NCI-H1694 (cell line): ENCODE results near the gene RPL27.
A peak's percentile ranks its signal among the peaks of the same experiment; 100 is the strongest.

ENCODE experiments used
- DNase-seq: peaks from one replicate; lab custom pipeline; 2025; lab: John Stamatoyannopoulos, UW

RPL27 gene

GRCh38 chr17:43020789-43021740 is 22.8 kb downstream of the RPL27 start:
- no peak for DNase-seq

GRCh38 chr17:43021741-43022512 is 23.7 kb downstream of the RPL27 start, which contains the start of gene VAT1:
TSS of gene VAT1 (minus strand) at chr17:43022385. CDS start at chr17:43022322, 63 bp downstream.
- DNase-seq = peak; percentile 42

- peak; percentile 94 for DNase-seq
These were observed 26.4 kb downstream of the RPL27 start, which contains the start of gene RND2 for GRCh38 chr17:43024407-43025289. TSS of gene RND2 (plus strand) at chr17:43025231. CDS start at chr17:43025348, 117 bp downstream.

GRCh38 chr17:43025290-43025657 is 27.1 kb downstream of the RPL27 start:
- no peak for DNase-seq

- DNase-seq = no peak
These were observed 27.7 kb downstream of the RPL27 start for GRCh38 chr17:43025766-43026537.

GRCh38 chr17:43026595-43026994 is 28.4 kb downstream of the RPL27 start:
- DNase-seq = no peak

GRCh38 chr17:43027091-43028032 is 29.1 kb downstream of the RPL27 start:
- no peak for DNase-seq

GRCh38 chr17:43028221-43028861 is 30.1 kb downstream of the RPL27 start:
- no peak for DNase-seq

GRCh38 chr17:43030137-43030767 is 32.0 kb downstream of the RPL27 start:
- no peak for DNase-seq

GRCh38 chr17:43031666-43032065 is 33.4 kb downstream of the RPL27 start:
- DNase-seq = no peak

GRCh38 chr17:43033948-43034881 is 36.0 kb downstream of the RPL27 start:
- peak; percentile 63 for DNase-seq

GRCh38 chr17:43034894-43035293 is 36.7 kb downstream of the RPL27 start:
- no peak for DNase-seq

GRCh38 chr17:43039646-43040045 is 41.4 kb downstream of the RPL27 start:
- no peak for DNase-seq

GRCh38 chr17:43040655-43041054 is 42.4 kb downstream of the RPL27 start:
- no peak for DNase-seq

GRCh38 chr17:43042025-43042628 is 43.9 kb downstream of the RPL27 start:
- DNase-seq = no peak

- no peak for DNase-seq
These were observed 45.1 kb downstream of the RPL27 start for GRCh38 chr17:43043307-43043706.

- DNase-seq = no peak
These were observed 45.8 kb downstream of the RPL27 start for GRCh38 chr17:43044024-43044423.
